Measurements from ENCODE around the gene NOX5. TPM values are rescaled to one million over a fixed set of nuclear protein-coding genes. Genes with fewer than 3 reads are reported as not detected.

NOX5 gene
- total RNA-seq, 1 donor from 2014 or later: 0.06 TPM

- DNase-seq (ENCODE audit: low read depth): no peak
- TF ChIP-seq CTCF (conservative IDR thresholded peaks at IDR 0.05; ENCODE audit: low read depth, low read length): no peak
- no peak overlapping the region for H3K4me3 ChIP-seq (ENCODE audit: low read depth, low read length)
Measured at GRCh38 chr15:69105451-69105985, 91.0 kb downstream of the NOX5 start.

DNA sequence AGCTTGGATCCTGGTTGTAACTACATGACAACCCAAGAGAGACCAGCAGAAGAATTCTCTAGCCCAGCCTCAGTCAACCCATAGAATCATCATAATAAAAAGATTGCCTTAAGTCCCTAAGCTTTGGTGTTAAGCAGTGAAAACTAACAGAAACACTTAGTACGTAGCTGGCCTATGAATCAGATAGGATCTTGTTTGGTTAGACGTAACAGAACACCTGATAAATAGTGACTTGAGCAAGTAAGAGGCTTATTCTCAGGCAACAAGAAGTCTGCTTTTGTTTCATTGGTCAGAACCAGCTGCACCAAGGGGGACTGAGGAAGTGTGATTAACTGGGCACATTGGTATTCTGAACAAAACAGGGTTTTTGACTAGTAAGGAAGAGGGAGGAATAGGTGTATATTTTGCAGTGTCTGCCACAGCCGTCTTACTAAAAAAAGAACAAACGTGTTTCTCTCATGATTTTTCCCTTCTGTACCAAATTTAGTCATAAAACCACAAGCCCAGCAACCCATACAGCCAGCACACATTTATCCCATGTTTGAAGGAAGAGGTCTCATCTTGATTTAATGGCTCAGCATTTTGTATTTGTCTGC, 92.6 kb downstream of the NOX5 start:
- H3K4me3 ChIP-seq (ENCODE audit: low read depth, low read length): no peak overlapping the region
- no peak for TF ChIP-seq CTCF (conservative IDR thresholded peaks at IDR 0.05; ENCODE audit: low read depth, low read length)
- no peak for DNase-seq (ENCODE audit: low read depth)

Other genes starting within 250 kb of the NOX5 start
- 65.8 and 99.5 TPM in 2 replicates for gene ANP32A, start 193.8 kb upstream of the NOX5 start, total RNA-seq
- 0.51 and 2.1 TPM in 2 replicates for gene SPESP1, start 84.2 kb upstream of the NOX5 start, total RNA-seq
- gene GLCE, start 145.9 kb downstream of the NOX5 start, total RNA-seq: 12.7 and 17.7 TPM in 2 replicates